ENCODE measurements around the gene TTC9B.

TTC9B gene

DNA sequence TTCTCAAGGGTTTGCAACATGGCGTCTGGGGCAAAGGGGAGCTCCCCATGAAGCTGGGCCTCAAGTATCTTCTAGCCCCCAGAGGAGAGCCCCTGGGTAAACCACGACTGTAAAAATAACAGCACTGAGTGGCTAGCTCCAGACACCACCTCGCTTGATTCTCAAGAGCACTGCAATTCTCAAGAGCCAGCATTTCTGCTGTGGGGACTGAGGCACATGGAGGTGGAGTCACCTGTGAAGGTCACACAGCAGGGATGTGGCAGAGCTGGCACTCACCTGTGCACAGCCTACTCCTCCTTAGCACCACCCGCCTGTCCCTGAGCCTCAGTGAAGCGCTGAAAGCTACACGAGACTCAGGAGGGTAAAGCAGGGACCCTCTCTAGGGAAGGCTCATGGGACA, 29.0 kb upstream of the TTC9B start:
- Histone ChIP-seq H3K27me3 (replicated peaks) (no peaks in the 10 kb centered on the region), H3K36me3 (replicated peaks) (peaks cover 4% of the 10 kb centered on the region), H3K4me3 (ENCODE audit: low read depth, low read length) (no peak overlapping the region), H3K27ac (no peak overlapping the region)
- in situ Hi-C loops (cut with HindIII; ENCODE audit: low pct_ligation_motif_present, low sequenced_read_pairs): no loop called here
- TF ChIP-seq, protein P1, sequence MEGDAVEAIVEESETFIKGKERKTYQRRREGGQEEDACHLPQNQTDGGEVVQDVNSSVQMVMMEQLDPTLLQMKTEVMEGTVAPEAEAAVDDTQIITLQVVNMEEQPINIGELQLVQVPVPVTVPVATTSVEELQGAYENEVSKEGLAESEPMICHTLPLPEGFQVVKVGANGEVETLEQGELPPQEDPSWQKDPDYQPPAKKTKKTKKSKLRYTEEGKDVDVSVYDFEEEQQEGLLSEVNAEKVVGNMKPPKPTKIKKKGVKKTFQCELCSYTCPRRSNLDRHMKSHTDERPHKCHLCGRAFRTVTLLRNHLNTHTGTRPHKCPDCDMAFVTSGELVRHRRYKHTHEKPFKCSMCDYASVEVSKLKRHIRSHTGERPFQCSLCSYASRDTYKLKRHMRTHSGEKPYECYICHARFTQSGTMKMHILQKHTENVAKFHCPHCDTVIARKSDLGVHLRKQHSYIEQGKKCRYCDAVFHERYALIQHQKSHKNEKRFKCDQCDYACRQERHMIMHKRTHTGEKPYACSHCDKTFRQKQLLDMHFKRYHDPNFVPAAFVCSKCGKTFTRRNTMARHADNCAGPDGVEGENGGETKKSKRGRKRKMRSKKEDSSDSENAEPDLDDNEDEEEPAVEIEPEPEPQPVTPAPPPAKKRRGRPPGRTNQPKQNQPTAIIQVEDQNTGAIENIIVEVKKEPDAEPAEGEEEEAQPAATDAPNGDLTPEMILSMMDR (IDR thresholded peaks at IDR 0.05; ENCODE audit: low read depth, low read length, missing control alignments): no peak
- no peak for DNase-seq

DNA sequence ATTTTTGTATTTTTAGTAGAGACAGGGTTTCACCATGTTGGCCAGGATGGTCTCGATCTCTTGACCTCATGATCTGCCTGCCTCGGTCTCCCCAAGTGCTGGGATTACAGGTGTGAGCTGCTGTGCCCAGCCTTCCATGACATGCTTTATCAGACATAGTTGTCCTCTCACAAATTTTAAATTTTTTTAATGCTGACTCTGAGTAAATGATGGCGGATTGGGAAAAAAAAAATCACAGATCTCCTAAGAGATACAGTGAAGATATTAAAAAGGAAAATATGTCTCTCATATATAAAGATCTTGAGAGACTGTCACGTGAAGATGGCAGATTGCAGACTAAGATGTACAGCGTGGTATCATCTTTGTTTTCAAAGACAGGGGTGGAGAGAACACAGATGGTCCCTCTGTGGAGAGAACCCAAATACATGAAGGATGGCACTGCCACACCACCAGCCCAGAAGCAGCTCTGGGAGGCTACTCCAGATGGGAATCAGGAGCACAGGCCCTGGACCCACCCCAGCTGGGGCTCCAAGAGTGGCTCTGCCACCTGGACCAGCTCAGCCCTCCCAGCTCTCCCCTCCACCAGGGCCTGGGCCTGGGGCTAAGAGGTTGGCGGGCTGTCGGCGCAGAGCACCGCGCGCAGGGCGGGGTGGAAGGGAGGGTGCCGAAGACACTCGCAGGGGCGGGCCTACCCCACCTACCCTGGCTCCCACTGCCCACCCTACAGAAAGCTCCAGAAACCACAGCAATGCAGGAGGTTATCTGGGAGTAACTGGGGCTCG, 28.3 kb upstream of the TTC9B start:
- no peak overlapping the region for H3K27ac ChIP-seq
- H3K27me3 ChIP-seq (replicated peaks): no peaks in the 10 kb centered on the region
- peaks cover 7% of the 10 kb centered on the region for H3K36me3 ChIP-seq (replicated peaks)
- TF ChIP-seq, protein P1 (IDR thresholded peaks at IDR 0.05; ENCODE audit: low read depth, low read length, missing control alignments): no peak
- no peak overlapping the region for H3K4me3 ChIP-seq (ENCODE audit: low read depth, low read length)
- in situ Hi-C loops (cut with HindIII; ENCODE audit: low pct_ligation_motif_present, low sequenced_read_pairs): no loop called here
- DNase-seq: no peak

DNA sequence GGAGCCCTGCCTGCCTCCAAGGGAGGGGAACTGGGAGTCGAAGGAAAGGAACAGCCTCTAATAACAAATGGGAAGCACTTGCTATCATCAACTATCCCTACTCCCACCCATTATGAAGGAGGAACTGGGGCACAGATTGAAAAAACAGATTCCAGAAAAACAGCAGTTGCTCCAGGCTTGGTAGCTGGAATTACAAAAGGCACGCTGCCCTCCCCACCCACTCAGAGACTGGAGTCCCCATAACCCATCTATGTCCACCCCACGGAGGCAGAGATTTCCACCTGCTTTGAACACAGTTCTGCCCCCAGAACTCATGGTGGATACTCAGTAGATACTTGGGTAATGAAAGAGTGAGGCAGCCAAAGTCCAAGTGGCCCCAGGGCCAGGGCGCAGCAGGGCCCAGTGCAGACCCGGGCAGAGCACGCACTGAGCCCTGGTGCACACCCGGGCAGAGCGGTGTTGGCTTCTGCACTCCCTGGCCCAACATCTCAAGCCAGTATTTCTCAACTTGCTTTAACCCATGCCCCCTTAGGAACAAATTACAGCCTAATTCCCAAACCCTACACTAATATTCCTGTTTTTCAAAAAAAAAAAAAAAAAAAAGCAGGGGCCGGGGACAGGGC, 27.4 kb upstream of the TTC9B start:
- no peak overlapping the region for H3K27ac ChIP-seq
- DNase-seq: no peak
- H3K27me3 ChIP-seq (replicated peaks): no peaks in the 10 kb centered on the region
- H3K4me3 ChIP-seq (ENCODE audit: low read depth, low read length): no peak overlapping the region
- in situ Hi-C loops (cut with HindIII; ENCODE audit: low pct_ligation_motif_present, low sequenced_read_pairs): no loop called here
- peaks cover 14% of the 10 kb centered on the region for H3K36me3 ChIP-seq (replicated peaks)
- TF ChIP-seq, protein P1 (IDR thresholded peaks at IDR 0.05; ENCODE audit: low read depth, low read length, missing control alignments): no peak

DNA sequence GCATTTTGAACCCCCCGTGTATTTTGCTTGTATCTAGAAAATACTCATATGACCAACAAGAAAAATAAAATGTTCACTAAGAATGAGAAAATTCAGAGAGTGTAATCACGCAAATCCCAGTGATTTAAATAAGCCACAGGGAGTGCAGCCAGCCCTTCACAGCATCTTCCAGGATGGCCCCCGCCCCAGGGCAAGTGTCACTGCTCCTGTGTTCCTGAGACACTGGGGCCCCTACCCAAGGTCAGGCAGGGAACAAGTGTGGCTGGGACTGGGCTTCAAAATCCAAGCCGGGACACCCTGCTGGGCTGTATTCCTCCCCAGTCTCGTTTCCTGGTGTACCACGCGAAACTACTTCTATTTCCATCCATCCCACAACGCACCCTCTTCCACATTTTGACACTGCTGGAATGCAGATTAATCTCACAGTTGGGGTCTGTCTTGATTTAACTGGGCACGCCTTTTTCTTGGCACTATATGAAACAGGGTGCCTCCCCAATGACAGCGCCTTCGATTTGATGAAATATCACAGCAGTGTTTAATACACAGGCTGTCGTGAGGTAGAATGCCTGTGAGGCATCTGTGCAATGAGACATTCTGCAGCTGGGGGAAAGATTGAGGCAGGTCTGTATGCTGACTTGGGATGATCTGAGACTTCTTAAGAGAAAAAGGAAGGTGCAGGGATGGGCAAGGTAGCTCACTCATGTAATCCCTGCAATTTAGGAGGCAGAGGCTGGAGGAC, 26.6 kb upstream of the TTC9B start:
- in situ Hi-C loops (cut with HindIII; ENCODE audit: low pct_ligation_motif_present, low sequenced_read_pairs): no loop called here
- no peak for DNase-seq
- Histone ChIP-seq H3K4me3 (ENCODE audit: low read depth, low read length) (no peak overlapping the region), H3K27ac (no peak overlapping the region), H3K36me3 (replicated peaks) (peaks cover 13% of the 10 kb centered on the region), H3K27me3 (replicated peaks) (no peaks in the 10 kb centered on the region)
- TF ChIP-seq, protein P1 (IDR thresholded peaks at IDR 0.05; ENCODE audit: low read depth, low read length, missing control alignments): no peak

DNA sequence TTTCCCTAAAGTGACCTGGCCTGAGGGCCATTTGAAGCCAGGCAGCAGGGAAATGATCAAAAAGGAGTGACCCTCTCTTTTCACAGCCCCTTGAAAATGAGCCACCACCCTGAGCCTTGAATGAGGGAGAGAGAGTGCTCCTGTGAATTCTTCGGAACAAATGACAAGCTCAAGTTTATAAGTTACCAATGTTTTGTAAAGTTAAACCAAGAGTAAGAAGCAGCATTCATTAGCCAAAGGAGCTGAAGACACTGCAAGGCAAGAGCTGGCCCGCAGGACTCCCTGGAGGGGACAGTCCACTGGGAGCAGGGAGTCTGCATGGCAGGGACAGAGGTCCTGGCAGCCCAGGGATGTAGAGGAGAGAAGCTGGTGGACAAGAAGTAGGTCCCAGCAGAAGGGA, 25.0 kb upstream of the TTC9B start:
- Histone ChIP-seq H3K4me3 (ENCODE audit: low read depth, low read length) (no peak overlapping the region), H3K27me3 (replicated peaks) (no peaks in the 10 kb centered on the region), H3K36me3 (replicated peaks) (peaks cover 24% of the 10 kb centered on the region), H3K27ac (no peak overlapping the region)
- no peak for DNase-seq
- TF ChIP-seq, protein P1 (IDR thresholded peaks at IDR 0.05; ENCODE audit: low read depth, low read length, missing control alignments): no peak
- in situ Hi-C loops (cut with HindIII; ENCODE audit: low pct_ligation_motif_present, low sequenced_read_pairs): no loop called here

Data from brain microvascular endothelial cell (primary cell).